ENCODE results near the gene CPE. TPM values are rescaled to one million over a fixed set of nuclear protein-coding genes. Genes with fewer than 3 reads are reported as not detected.
A peak's percentile ranks its signal among the peaks of the same experiment; 100 is the strongest.

The CPE gene
- total RNA-seq, 4 donors from 2014 or later, result 126 to 272 (median 201) TPM

DNA sequence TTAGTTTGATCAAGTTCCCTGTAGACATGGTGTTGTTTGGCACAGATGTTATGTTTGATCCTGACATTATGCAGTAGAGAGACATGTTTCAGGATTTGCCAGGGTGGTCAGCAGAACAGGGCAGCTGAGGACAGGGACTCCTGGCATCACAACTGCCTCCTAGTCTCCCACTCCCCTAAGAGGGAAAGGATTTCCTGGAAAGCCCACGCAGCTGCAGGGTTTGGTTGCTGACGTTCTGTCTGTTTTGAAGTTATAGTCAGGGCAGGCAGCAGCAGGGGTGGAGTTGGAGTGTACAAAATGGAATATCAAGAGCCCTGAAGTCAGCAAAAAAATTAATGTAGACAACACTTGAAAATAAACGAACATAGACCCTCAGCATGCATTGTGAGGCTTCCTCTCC, 125.4 kb downstream of the CPE start:
- Histone ChIP-seq H3K4me3 (no peak overlapping the region), H3K9me3 (no peaks in the 10 kb centered on the region), H3K4me1 (peaks cover 0 to 37% (median 0%) of the 10 kb centered on the region in 3 donors), H3K27ac (no peak overlapping the region), H3K27me3 (no peaks in the 10 kb centered on the region), H3K36me3 (peaks cover 0 to 9% of the 10 kb centered on the region in 2 donors)
- ATAC-seq, result no peak
- WGBS, 2 donors (ENCODE audit: low coverage in 1 of 2), result 42 to 48% methylated on average over 2 of the region's 3 CpGs
- TF ChIP-seq POLR2A (IDR thresholded peaks at IDR 0.05), result no peak
- TF ChIP-seq, protein P1, sequence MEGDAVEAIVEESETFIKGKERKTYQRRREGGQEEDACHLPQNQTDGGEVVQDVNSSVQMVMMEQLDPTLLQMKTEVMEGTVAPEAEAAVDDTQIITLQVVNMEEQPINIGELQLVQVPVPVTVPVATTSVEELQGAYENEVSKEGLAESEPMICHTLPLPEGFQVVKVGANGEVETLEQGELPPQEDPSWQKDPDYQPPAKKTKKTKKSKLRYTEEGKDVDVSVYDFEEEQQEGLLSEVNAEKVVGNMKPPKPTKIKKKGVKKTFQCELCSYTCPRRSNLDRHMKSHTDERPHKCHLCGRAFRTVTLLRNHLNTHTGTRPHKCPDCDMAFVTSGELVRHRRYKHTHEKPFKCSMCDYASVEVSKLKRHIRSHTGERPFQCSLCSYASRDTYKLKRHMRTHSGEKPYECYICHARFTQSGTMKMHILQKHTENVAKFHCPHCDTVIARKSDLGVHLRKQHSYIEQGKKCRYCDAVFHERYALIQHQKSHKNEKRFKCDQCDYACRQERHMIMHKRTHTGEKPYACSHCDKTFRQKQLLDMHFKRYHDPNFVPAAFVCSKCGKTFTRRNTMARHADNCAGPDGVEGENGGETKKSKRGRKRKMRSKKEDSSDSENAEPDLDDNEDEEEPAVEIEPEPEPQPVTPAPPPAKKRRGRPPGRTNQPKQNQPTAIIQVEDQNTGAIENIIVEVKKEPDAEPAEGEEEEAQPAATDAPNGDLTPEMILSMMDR (IDR thresholded peaks at IDR 0.05), result no peak
- no peak for TF ChIP-seq POLR2AphosphoS5 (IDR thresholded peaks at IDR 0.05)
- no peak for TF ChIP-seq EP300 (IDR thresholded peaks at IDR 0.05)

DNA sequence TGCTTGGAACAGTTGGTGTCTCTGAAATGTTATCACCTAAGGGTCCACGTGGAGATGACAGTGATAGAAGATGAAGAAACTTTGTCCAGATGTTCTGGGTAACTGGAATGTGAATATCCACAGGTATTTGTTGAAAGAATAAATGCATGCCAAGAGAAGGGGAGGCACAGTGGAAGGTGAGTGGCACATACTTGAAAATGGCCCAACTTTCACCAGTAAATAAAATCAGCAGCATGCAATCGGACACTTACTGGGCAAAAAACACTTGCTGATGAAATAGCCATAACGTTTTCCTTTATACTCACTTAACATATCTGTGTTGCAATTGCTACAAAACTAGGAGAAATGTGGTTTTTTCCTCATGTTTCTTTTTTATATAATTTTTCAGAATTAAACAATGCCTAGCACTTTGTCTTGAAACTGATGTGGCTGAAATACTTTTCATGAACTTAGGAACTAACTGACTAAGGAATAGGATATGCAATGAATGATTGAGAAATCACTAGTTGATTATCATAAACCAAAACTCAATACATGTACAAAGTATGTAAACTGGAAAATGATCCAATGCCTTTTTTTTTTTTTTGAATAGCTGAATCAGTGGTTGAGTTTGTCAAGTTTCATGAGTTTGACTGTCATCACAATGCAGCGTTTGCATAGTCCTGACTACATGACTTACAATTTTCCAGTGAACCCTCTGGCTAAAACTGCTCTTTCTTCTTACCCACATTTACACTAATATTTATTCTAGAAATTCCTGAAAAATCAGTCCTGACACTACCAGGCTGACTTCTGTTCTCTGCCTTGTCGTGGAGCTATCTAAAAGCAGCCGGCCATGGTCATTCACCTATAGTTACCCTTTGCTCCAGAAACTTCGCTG, 127.4 kb downstream of the CPE start:
- H3K27ac ChIP-seq, result peak overlapping the region; percentile 11 to 62 (median 18)
- ATAC-seq, result no peak
- H3K27me3 ChIP-seq, result no peaks in the 10 kb centered on the region
- no peaks in the 10 kb centered on the region for H3K36me3 ChIP-seq
- peaks cover 0 to 56% (median 0%) of the 10 kb centered on the region in 3 donors for H3K4me1 ChIP-seq
- no peak overlapping the region for H3K4me3 ChIP-seq
- TF ChIP-seq, protein P1 (IDR thresholded peaks at IDR 0.05), result no peak
- TF ChIP-seq POLR2AphosphoS5 (IDR thresholded peaks at IDR 0.05), result no peak
- no peak for TF ChIP-seq EP300 (IDR thresholded peaks at IDR 0.05)
- no peak for TF ChIP-seq POLR2A (IDR thresholded peaks at IDR 0.05)
- H3K9me3 ChIP-seq, result no peaks in the 10 kb centered on the region
- 29 to 31% methylated on average over 5 to 7 of the region's 7 CpGs for WGBS, 2 donors (ENCODE audit: low coverage in 1 of 2)

DNA sequence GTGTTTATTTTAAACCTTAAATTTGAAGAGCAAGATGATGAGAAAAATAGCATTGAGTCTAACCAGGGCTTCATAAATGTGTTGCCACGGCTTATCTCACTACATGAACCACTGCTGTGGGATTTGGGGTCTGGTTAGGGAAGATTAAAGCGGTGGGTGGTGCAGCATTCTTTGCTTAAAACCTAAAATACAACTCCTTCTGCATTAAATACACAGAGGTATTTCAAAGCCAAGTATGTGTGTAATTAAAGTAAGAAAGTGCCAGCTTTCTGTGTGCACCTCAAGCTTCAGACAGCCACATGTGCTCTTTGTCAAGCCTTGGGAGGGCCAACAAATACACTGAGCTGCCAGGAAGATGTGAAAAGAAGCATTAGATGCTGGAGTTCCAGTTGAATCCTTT, 128.0 kb downstream of the CPE start:
- Histone ChIP-seq H3K9me3 (no peaks in the 10 kb centered on the region), H3K4me3 (no peak overlapping the region), H3K27ac (peak overlapping the region; percentile 11 to 62 (median 18)), H3K27me3 (no peaks in the 10 kb centered on the region), H3K4me1 (peaks cover 0 to 56% (median 0%) of the 10 kb centered on the region in 3 donors), H3K36me3 (no peaks in the 10 kb centered on the region)
- 33 to 38% methylated on average over 1 to 2 of the region's 2 CpGs for WGBS, 2 donors (ENCODE audit: low coverage in 1 of 2)
- ATAC-seq, result peak; percentile 31
- peak; percentile 3 for TF ChIP-seq POLR2AphosphoS5 (IDR thresholded peaks at IDR 0.05)
- TF ChIP-seq EP300 (IDR thresholded peaks at IDR 0.05), result no peak

DNA sequence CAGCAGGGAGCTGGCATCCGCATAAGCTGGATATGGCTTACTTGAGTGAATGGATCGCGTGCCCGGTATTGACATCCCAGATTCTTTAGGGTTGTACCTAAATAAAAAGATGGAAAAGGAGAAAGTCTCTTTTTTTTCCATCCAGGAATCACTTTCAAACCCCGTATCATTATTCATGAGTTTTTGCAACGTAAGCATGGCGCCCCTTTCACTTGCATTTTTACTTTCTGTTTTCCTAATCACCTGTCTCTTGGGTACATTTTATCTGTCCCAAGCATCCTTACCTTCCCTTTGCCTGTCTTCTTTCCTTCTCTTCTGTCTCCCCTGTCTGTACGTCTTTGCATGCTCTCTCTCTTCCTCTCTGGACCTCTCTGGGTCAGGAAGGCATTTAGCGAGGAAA, 128.6 kb downstream of the CPE start:
- Histone ChIP-seq H3K36me3 (no peaks in the 10 kb centered on the region), H3K27me3 (no peaks in the 10 kb centered on the region), H3K4me1 (peaks cover 0 to 58% (median 0%) of the 10 kb centered on the region in 3 donors), H3K9me3 (no peaks in the 10 kb centered on the region), H3K27ac (peak overlapping the region in 2 of 4 donors; percentile 21 to 62), H3K4me3 (no peak overlapping the region)
- ATAC-seq, result no peak
- WGBS, 2 donors (ENCODE audit: low coverage in 1 of 2), result 89% methylated on average over 8 of the region's 9 CpGs
- TF ChIP-seq POLR2AphosphoS5 (IDR thresholded peaks at IDR 0.05) (no peak), EP300 (IDR thresholded peaks at IDR 0.05) (no peak), POLR2A (IDR thresholded peaks at IDR 0.05) (no peak)
- TF ChIP-seq, protein P1 (IDR thresholded peaks at IDR 0.05), result no peak

DNA sequence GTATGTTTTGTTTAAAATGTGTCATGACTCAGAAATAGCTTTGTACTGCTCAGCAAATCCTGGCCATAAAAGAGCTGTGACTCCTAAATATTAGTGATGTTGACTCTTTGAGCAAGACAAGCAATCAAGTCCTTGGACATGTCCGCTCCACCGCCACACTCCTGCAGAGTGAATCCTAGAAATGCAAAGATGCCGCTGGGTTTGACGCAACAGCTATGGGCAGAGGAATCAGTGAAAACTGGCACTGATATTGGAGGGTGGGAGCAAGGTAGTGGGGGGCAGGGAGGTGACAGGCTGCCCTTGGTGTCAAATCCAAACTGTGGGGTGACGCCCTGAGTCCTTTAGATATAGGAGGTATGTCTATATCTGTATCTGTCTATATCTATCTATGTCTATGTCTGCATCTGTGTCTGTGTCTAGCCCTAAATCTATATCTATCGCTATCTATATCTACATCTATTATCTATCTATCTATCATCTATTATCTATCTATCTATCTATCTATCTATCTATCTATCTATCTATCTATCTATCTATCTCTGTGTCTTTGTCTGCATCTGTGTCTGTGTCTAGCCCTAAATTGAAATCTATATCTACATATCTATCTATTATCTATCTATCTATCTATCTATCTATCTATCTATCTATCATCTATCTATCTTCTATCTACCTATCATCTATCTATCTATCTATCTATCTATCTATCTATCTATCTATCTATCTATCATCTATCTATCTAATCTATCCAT, 129.7 kb downstream of the CPE start:
- Histone ChIP-seq H3K4me1 (peaks cover 0 to 64% (median 0%) of the 10 kb centered on the region in 3 donors), H3K9me3 (no peaks in the 10 kb centered on the region), H3K27ac (no peak overlapping the region), H3K4me3 (no peak overlapping the region), H3K36me3 (no peaks in the 10 kb centered on the region), H3K27me3 (no peaks in the 10 kb centered on the region)
- WGBS, 2 donors (ENCODE audit: low coverage in 1 of 2), result 96 to 100% methylated on average over 6 of the region's 6 CpGs
- TF ChIP-seq EP300 (IDR thresholded peaks at IDR 0.05), result no peak
- ATAC-seq, result no peak
